CD4-positive, alpha-beta T cell treated with Interleukin-10 for 1 hour (primary cell): ENCODE results near the gene ADRA1B.
A peak's percentile ranks its signal among the peaks of the same experiment; 100 is the strongest.
"Not testable (repeated sequence)": the region's sequence is repeated elsewhere in the genome, so short reads cannot be mapped to it uniquely, and the experiment has no call there.

ENCODE experiments used
- DNase-seq: peaks from one replicate; pipeline ENCODE4 v3.0.0-alpha.2; 2020

Gene ADRA1B

GRCh38 chr5:159971931-159972461, 55.7 kb downstream of the ADRA1B start:
- no peak for DNase-seq

GRCh38 chr5:159972538-159973362, 56.5 kb downstream of the ADRA1B start:
- no peak for DNase-seq

- DNase-seq, result no peak
These were observed 59.3 kb downstream of the ADRA1B start for GRCh38 chr5:159975462-159976019.

- no peak for DNase-seq
These were observed 60.6 kb downstream of the ADRA1B start for GRCh38 chr5:159976921-159977320.

GRCh38 chr5:159978358-159978757, 62.1 kb downstream of the ADRA1B start:
- DNase-seq, result no peak

- DNase-seq, result no peak
These were observed 66.3 kb downstream of the ADRA1B start for GRCh38 chr5:159982421-159983173.

GRCh38 chr5:159987031-159987674, 70.9 kb downstream of the ADRA1B start:
- DNase-seq, result peak; percentile 72

- DNase-seq, result no peak
These were observed 74.2 kb downstream of the ADRA1B start for GRCh38 chr5:159990506-159990905.

GRCh38 chr5:159992566-159992965, 76.3 kb downstream of the ADRA1B start:
- no peak for DNase-seq

GRCh38 chr5:159993194-159993593, 76.9 kb downstream of the ADRA1B start:
- no peak for DNase-seq

GRCh38 chr5:159995907-159996306, 79.6 kb downstream of the ADRA1B start:
- no peak for DNase-seq

GRCh38 chr5:160001457-160001856, 85.2 kb downstream of the ADRA1B start:
- no peak for DNase-seq

GRCh38 chr5:160007514-160007913, 91.2 kb downstream of the ADRA1B start:
- DNase-seq, result no peak

- not testable (repeated sequence) for DNase-seq
These were observed 92.2 kb downstream of the ADRA1B start for GRCh38 chr5:160008529-160008876.

- peak; percentile 96 for DNase-seq
These were observed 92.8 kb downstream of the ADRA1B start, which contains the start of gene TTC1 for GRCh38 chr5:160008877-160009590. Gene TTC1 (plus strand): TSS chr5:160009139. CDS start chr5:160010529, 1,390 bp downstream.

- no peak for DNase-seq
These were observed 93.3 kb downstream of the ADRA1B start for GRCh38 chr5:160009591-160009989.

GRCh38 chr5:160011471-160011870, 95.2 kb downstream of the ADRA1B start:
- no peak for DNase-seq

- DNase-seq, result not testable (repeated sequence)
These were observed 97.9 kb downstream of the ADRA1B start for GRCh38 chr5:160014197-160014596.

GRCh38 chr5:160018945-160019625, 102.8 kb downstream of the ADRA1B start:
- no peak for DNase-seq

- peak; percentile 12 for DNase-seq
These were observed 104.0 kb downstream of the ADRA1B start for GRCh38 chr5:160020266-160020770.

GRCh38 chr5:160020964-160021363, 104.7 kb downstream of the ADRA1B start:
- peak; percentile 20 for DNase-seq
